Liver (tissue), 9 donors: ENCODE results near the gene FAM136A. TPM values are rescaled to one million over a fixed set of nuclear protein-coding genes. Genes with fewer than 3 reads are reported as not detected.
"Not testable (repeated sequence)": the region's sequence is repeated elsewhere in the genome, so short reads cannot be mapped to it uniquely, and the experiment has no call there.

Experiments used
- DNase-seq: peaks from one replicate; pipeline ENCODE4 v3.0.0-alpha.2; 2017; ENCODE audit warnings: low spot score
- H3K27ac ChIP-seq, 2 donors: one replicate each; pipeline ENCODE4 v1.7.0; 2013; ENCODE audit warnings: inconsistent platforms in 2 of 2, low read length in 2 of 2, control low read depth in 1 of 2, low read depth in 1 of 2, mild to moderate bottlenecking in 1 of 2
- H3K27me3 ChIP-seq, 4 donors: one replicate each; pipeline versions ENCODE4 v1.6.1 to v1.7.0; 2013; ENCODE audit warnings: low read length in 3 of 4, inconsistent platforms in 1 of 4, mild to moderate bottlenecking in 1 of 4, moderate library complexity in 1 of 4; ENCODE audit not compliant: control insufficient read depth in 4 of 4, insufficient read depth in 4 of 4
- H3K36me3 ChIP-seq, 4 donors: one replicate each; pipeline versions ENCODE4 v1.6.1 to v1.7.0; 2013; ENCODE audit warnings: low read length in 3 of 4, mild to moderate bottlenecking in 3 of 4, low read depth in 1 of 4, moderate library complexity in 1 of 4; ENCODE audit not compliant: control insufficient read depth in 4 of 4, insufficient read depth in 3 of 4
- H3K4me1 ChIP-seq, 4 donors: one replicate each; pipeline versions ENCODE4 v1.6.1 to v1.7.0; 2013; ENCODE audit warnings: low read length in 3 of 4, mild to moderate bottlenecking in 3 of 4, moderate library complexity in 1 of 4; ENCODE audit not compliant: control insufficient read depth in 4 of 4, insufficient read depth in 4 of 4
- H3K4me3 ChIP-seq, 3 donors: one replicate each; pipeline versions ENCODE4 v1.6.1 to v1.7.0; 2013; ENCODE audit warnings: low read length in 3 of 3, control low read depth in 1 of 3, low read depth in 1 of 3, mild to moderate bottlenecking in 1 of 3
- H3K9ac ChIP-seq, 2 donors: one replicate each; pipeline ENCODE4 v1.7.0; 2013; ENCODE audit warnings: low read length in 2 of 2, mild to moderate bottlenecking in 2 of 2, moderate library complexity in 2 of 2, control low read depth in 1 of 2, low read depth in 1 of 2
- H3K9me3 ChIP-seq, 4 donors: one replicate each; pipeline versions ENCODE4 v1.6.1 to v1.7.0; 2013; ENCODE audit warnings: low read length in 3 of 4; ENCODE audit not compliant: control insufficient read depth in 4 of 4
- CTCF ChIP-seq: fragments of 150-350 bp; IDR thresholded peaks from 2 replicates; pipeline ENCODE4 v1.5.1; 2017; ENCODE audit warnings: improper control_type of control experiment, low read depth, low read length; ENCODE audit not compliant: missing input control
- EGR1 ChIP-seq, 2 donors: IDR thresholded peaks; 2 replicates each; pipeline ENCODE4 v1.6.1; 2016 to 2018; ENCODE audit warnings: antibody characterized with exemption in 2 of 2, low read depth in 2 of 2
- FOXA1 ChIP-seq: IDR thresholded peaks from 2 replicates; pipeline ENCODE4 v1.6.1; 2016; ENCODE audit warnings: antibody characterized with exemption
- FOXA2 ChIP-seq: IDR thresholded peaks from 2 replicates; pipeline ENCODE4 v1.6.1; 2016; ENCODE audit warnings: antibody characterized with exemption
- GABPA ChIP-seq, 2 donors: IDR thresholded peaks in 1 of 2; conservative IDR thresholded peaks in 1 of 2; 2 replicates each; pipeline ENCODE4 v1.6.1; 2016; ENCODE audit warnings: antibody characterized with exemption in 2 of 2, mild to moderate bottlenecking in 1 of 2, moderate library complexity in 1 of 2
- HNF4A ChIP-seq, 2 donors: conservative IDR thresholded peaks; 2 replicates each; pipeline ENCODE4 v1.6.1; 2016; ENCODE audit warnings: antibody characterized with exemption in 2 of 2, mild to moderate bottlenecking in 2 of 2
- HNF4G ChIP-seq: IDR thresholded peaks from 2 replicates; pipeline ENCODE4 v1.6.1; 2016; ENCODE audit warnings: antibody characterized with exemption
- JUND ChIP-seq, 2 donors: IDR thresholded peaks; 2 replicates each; pipeline ENCODE4 v1.6.1; 2016; ENCODE audit warnings: antibody characterized with exemption in 2 of 2
- NR2F2 ChIP-seq: IDR thresholded peaks from 2 replicates; pipeline ENCODE4 v1.6.1; 2016; ENCODE audit warnings: antibody characterized with exemption
- RAD21 ChIP-seq, 2 donors: IDR thresholded peaks; 2 replicates each; pipeline ENCODE4 v1.6.1; 2016; ENCODE audit warnings: antibody characterized with exemption in 2 of 2, mild to moderate bottlenecking in 2 of 2
- RXRA ChIP-seq, 2 donors: IDR thresholded peaks; 2 replicates each; pipeline ENCODE4 v1.6.1; 2017 to 2018; ENCODE audit warnings: antibody characterized with exemption in 2 of 2, mild to moderate bottlenecking in 1 of 2
- SP1 ChIP-seq: IDR thresholded peaks from 2 replicates; pipeline ENCODE4 v1.6.1; 2018; ENCODE audit warnings: antibody characterized with exemption, mild to moderate bottlenecking
- TAF1 ChIP-seq: conservative IDR thresholded peaks from 2 replicates; pipeline ENCODE4 v1.6.1; 2016; ENCODE audit warnings: antibody characterized with exemption, mild to moderate bottlenecking
- YY1 ChIP-seq: IDR thresholded peaks from 2 replicates; pipeline ENCODE4 v1.6.1; 2016; ENCODE audit warnings: antibody characterized with exemption, mild to moderate bottlenecking
- WGBS: extraction: QIAGEN DNeasy Blood & Tissue Kit; methylation state at CpG from one replicate; pipeline ENCODE4 v1.1.7; 2013; 5-methylcytosine and 5-hydroxymethylcytosine counted together
- polyA plus RNA-seq, 2 donors: library from polyadenylated mRNA; stranded (reverse) in 1 of 2; unstranded in 1 of 2; fragments of 200-250 nt in 1 of 2; fragments of >200 nt in 1 of 2; fragmentation: Nextera tagmentation in 1 of 2; extraction: Ambion mirVana in 1 of 2; gene quantifications; one replicate each; pipeline versions ENCODE4 v1.2.1 to v1.2.3, GENCODE V29; 2013 to 2015
- total RNA-seq, 2 donors: library from RNA; depleted of rRNA; stranded (reverse); fragments of >200 nt; gene quantifications; one replicate each; pipeline ENCODE4 v1.2.3, GENCODE V29; 2014
- TF ChIP-seq, protein P1 (sequence below): IDR thresholded peaks from 2 replicates; pipeline ENCODE4 v1.6.1; 2016; ENCODE audit warnings: antibody characterized with exemption
- TF ChIP-seq, protein P2 (sequence below): IDR thresholded peaks from 2 replicates; pipeline ENCODE4 v1.6.1; 2016; ENCODE audit warnings: antibody characterized with exemption
- TF ChIP-seq, protein P3 (sequence below): IDR thresholded peaks from 2 replicates; pipeline ENCODE4 v1.6.1; 2016; ENCODE audit warnings: antibody characterized with exemption
- TF ChIP-seq, protein P4 (sequence below): IDR thresholded peaks from 2 replicates; pipeline ENCODE4 v1.6.1; 2016; ENCODE audit warnings: antibody characterized with exemption, mild to moderate bottlenecking
- donor health status: healthy.
- donor health status: healthy.
- donor health status: healthy.
- donor health status: healthy.
- donor health status: healthy.

FAM136A gene
- total and polyA plus RNA-seq, 4 donors = 20.9 to 35.8 (median 24.2) TPM

DNA sequence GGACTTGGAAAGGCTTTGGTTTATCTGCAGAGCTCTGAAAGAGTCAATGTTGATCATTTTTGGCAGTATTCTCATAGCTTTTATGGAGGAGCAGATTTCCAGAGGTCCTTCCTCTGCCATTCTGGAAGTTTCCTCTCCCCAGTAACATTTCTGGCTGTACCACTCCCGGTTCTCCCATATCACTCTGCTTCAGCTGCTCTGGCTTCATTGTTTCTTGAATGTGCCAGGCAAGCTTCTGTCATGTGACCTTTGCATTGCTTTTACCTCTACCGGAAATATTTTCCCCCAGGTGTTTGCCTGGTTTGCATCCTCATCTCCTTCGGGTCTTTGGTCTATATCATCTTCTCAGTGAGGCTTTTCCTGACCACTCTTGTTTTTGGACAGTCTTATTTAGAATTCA is 31.5 kb downstream of the FAM136A start:
- DNase-seq = no peak
- H3K27me3 ChIP-seq = no peaks in the 10 kb centered on the region
- H3K9me3 ChIP-seq = no peaks in the 10 kb centered on the region
- H3K27ac ChIP-seq = peak overlapping the region; percentile 79 to 92
- TF ChIP-seq SP1 (no peak), NR2F2 (no peak), CTCF (no peak), JUND (IDR thresholded peaks at IDR 0.05) (no peak), RXRA (IDR thresholded peaks at IDR 0.05) (no peak), RAD21 (IDR thresholded peaks at IDR 0.05) (no peak)
- TF ChIP-seq, protein P1, sequence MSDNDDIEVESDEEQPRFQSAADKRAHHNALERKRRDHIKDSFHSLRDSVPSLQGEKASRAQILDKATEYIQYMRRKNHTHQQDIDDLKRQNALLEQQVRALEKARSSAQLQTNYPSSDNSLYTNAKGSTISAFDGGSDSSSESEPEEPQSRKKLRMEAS = no peak
- peak overlapping the region in 2 of 3 donors; percentile 26 to 34 for H3K4me3 ChIP-seq
- peaks cover 0 to 12% (median 8%) of the 10 kb centered on the region in 4 donors for H3K36me3 ChIP-seq
- H3K4me1 ChIP-seq = peaks cover 5 to 21% (median 8%) of the 10 kb centered on the region in 4 donors
- peak overlapping the region in 1 of 2 donors; percentile 83 for H3K9ac ChIP-seq
- 44% methylated on average over 3 of the region's 3 CpGs for WGBS

DNA sequence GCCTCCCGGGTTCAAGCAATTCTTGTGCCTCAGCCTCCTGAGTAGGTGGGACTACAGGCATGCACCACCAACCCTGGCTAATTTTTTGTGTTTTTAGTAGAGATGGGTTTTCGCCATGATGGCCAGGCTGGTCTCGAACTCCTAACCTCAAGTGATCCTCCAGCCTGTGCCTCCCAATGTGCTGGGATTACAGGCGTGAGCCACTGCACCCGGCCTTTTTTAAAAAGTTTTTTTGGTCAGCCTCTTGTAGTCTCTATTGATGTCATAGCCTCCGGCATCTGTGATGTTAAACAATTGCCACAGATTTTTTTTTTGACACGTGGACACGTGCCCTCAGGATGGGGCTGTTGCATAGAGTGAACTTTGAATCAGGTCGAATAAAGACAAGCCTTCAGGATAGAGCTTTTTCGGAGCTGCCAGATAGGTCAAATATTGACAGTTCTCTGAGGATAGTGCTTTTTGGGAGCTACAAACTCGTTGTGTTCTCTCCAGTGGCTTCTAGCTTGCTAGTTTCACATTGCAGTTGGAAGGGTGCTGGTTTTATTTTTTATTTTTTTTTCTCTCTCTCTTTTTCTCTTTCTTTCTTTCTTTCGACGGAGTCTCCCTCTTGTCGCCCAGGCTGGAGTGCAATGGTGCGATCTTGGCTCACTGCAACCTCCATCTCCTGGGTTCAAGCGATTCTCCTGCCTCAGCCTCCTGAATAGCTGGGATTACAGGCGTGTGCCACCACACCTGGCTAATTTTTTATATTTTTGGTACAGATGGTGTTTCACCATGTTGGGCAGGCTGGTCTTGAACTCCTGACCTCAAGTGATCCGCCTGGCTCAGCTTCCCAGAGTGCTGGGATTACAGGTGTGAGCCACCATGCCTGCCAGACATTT is 32.2 kb downstream of the FAM136A start:
- H3K9me3 ChIP-seq, DNase-seq, H3K27me3 ChIP-seq: not testable (repeated sequence)
- Histone ChIP-seq H3K9ac (peak overlapping the region in 1 of 2 donors; percentile 83), H3K4me3 (peak overlapping the region in 2 of 3 donors; percentile 26 to 34), H3K36me3 (peaks cover 0 to 10% (median 2%) of the 10 kb centered on the region in 4 donors), H3K27ac (peak overlapping the region; percentile 79 to 92), H3K4me1 (peaks cover 5 to 21% (median 8%) of the 10 kb centered on the region in 4 donors)
- WGBS = 46% methylated on average over 18 of the region's 18 CpGs
- TF ChIP-seq HNF4G (peak; percentile 75), RAD21 (IDR thresholded peaks at IDR 0.05) (peak; percentile 54 to 60), FOXA1 (peak; percentile 21), TAF1 (peak; percentile 54), FOXA2 (peak; percentile 72), HNF4A (conservative IDR thresholded peaks at IDR 0.05) (peak; percentile 93 to 97), GABPA (IDR thresholded peaks at IDR 0.05 in 1 of 2, conservative IDR thresholded peaks at IDR 0.05 in 1 of 2) (peak in 1 of 2 donors; percentile 60), EGR1 (IDR thresholded peaks at IDR 0.05; ENCODE audit: low read depth in 2 of 2) (peak in 1 of 2 donors; percentile 57), YY1 (peak; percentile 82), SP1 (peak; percentile 94), JUND (IDR thresholded peaks at IDR 0.05) (peak; percentile 65 to 78), RXRA (IDR thresholded peaks at IDR 0.05) (peak; percentile 90)
- TF ChIP-seq, protein P2, sequence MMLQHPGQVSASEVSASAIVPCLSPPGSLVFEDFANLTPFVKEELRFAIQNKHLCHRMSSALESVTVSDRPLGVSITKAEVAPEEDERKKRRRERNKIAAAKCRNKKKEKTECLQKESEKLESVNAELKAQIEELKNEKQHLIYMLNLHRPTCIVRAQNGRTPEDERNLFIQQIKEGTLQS = peak; percentile 58
- TF ChIP-seq, protein P1 = peak; percentile 60
- TF ChIP-seq, protein P3, sequence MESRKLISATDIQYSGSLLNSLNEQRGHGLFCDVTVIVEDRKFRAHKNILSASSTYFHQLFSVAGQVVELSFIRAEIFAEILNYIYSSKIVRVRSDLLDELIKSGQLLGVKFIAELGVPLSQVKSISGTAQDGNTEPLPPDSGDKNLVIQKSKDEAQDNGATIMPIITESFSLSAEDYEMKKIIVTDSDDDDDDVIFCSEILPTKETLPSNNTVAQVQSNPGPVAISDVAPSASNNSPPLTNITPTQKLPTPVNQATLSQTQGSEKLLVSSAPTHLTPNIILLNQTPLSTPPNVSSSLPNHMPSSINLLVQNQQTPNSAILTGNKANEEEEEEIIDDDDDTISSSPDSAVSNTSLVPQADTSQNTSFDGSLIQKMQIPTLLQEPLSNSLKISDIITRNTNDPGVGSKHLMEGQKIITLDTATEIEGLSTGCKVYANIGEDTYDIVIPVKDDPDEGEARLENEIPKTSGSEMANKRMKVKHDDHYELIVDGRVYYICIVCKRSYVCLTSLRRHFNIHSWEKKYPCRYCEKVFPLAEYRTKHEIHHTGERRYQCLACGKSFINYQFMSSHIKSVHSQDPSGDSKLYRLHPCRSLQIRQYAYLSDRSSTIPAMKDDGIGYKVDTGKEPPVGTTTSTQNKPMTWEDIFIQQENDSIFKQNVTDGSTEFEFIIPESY = peak; percentile 94
- TF ChIP-seq, protein P4, sequence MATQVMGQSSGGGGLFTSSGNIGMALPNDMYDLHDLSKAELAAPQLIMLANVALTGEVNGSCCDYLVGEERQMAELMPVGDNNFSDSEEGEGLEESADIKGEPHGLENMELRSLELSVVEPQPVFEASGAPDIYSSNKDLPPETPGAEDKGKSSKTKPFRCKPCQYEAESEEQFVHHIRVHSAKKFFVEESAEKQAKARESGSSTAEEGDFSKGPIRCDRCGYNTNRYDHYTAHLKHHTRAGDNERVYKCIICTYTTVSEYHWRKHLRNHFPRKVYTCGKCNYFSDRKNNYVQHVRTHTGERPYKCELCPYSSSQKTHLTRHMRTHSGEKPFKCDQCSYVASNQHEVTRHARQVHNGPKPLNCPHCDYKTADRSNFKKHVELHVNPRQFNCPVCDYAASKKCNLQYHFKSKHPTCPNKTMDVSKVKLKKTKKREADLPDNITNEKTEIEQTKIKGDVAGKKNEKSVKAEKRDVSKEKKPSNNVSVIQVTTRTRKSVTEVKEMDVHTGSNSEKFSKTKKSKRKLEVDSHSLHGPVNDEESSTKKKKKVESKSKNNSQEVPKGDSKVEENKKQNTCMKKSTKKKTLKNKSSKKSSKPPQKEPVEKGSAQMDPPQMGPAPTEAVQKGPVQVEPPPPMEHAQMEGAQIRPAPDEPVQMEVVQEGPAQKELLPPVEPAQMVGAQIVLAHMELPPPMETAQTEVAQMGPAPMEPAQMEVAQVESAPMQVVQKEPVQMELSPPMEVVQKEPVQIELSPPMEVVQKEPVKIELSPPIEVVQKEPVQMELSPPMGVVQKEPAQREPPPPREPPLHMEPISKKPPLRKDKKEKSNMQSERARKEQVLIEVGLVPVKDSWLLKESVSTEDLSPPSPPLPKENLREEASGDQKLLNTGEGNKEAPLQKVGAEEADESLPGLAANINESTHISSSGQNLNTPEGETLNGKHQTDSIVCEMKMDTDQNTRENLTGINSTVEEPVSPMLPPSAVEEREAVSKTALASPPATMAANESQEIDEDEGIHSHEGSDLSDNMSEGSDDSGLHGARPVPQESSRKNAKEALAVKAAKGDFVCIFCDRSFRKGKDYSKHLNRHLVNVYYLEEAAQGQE = peak; percentile 81

DNA sequence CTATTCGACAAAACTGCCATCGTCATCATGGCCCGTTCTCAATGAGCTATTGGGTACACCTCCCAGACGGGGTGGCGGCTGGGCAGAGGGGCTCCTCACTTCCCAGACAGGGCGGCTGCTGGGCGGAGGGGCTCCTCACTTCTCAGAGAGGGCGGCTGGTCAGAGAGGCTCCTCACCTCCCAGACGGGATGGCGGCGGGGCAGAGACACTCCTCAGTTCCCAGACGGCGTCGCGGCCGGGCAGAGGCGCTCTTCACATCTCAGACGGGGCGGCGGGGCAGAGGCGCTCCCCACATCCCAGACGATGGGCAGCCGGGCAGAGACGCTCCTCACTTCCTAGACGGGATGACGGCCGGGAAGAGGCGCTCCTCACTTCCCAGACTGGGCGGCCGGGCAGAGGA is 34.9 kb downstream of the FAM136A start:
- peak overlapping the region in 1 of 2 donors; percentile 25 for H3K27ac ChIP-seq
- not testable (repeated sequence) for DNase-seq, H3K27me3 ChIP-seq, H3K9ac ChIP-seq, H3K9me3 ChIP-seq, H3K4me3 ChIP-seq
- H3K4me1 ChIP-seq = peaks cover 5 to 21% (median 8%) of the 10 kb centered on the region in 4 donors
- peaks cover 0 to 13% (median 4%) of the 10 kb centered on the region in 4 donors for H3K36me3 ChIP-seq
- WGBS = 97% methylated on average over 30 of the region's 30 CpGs
